SK-N-MC (cell line): ENCODE results near the gene C16orf95.

Experiments used
- DNase-seq: peaks from one replicate; pipeline ENCODE4 v3.0.0-alpha.2; 2011; ENCODE audit warnings: low read depth, low spot score
- H3K27ac ChIP-seq: fragments of 200-600 bp; sonication (generic); 2 replicates; pipeline ENCODE4 v1.5.1; 2016; ENCODE audit warnings: mixed run types
- H3K36me3 ChIP-seq: fragments of 200-600 bp; sonication (generic); 2 replicates; pipeline ENCODE4 v1.6.1; 2017; ENCODE audit warnings: antibody characterized with exemption, low read length, mixed read lengths; ENCODE audit not compliant: insufficient read depth
- H3K4me3 ChIP-seq: fragments of 200-600 bp; sonication (generic); 2 replicates; pipeline ENCODE4 v1.5.1; 2016
- H3K9ac ChIP-seq: fragments of 200-600 bp; sonication (generic); 2 replicates; pipeline ENCODE4 v1.8.0; 2017; ENCODE audit warnings: mixed run types, mixed read lengths; ENCODE audit not compliant: insufficient read length
- H3K9me3 ChIP-seq: fragments of 200-600 bp; sonication (generic); 2 replicates; pipeline ENCODE4 v1.6.1; 2017; ENCODE audit warnings: low read depth, mild to moderate bottlenecking, antibody characterized with exemption, low read length, moderate library complexity, mixed read lengths
- EZH2 ChIP-seq: fragments of 200-600 bp; sonication (generic); IDR thresholded peaks from one replicate; pipeline ENCODE4 v1.6.1; 2017; ENCODE audit warnings: antibody characterized with exemption
- FOXP2 ChIP-seq: optimal IDR thresholded peaks from 2 replicates; pipeline ENCODE3; 2011; ENCODE audit warnings: mild to moderate bottlenecking, moderate library complexity; ENCODE audit not compliant: insufficient read depth; ENCODE audit errors: extremely low read length, control extremely low read depth
- POLR2AphosphoS5 ChIP-seq: IDR thresholded peaks from 2 replicates; pipeline ENCODE4 v1.6.1; 2012; ENCODE audit warnings: mild to moderate bottlenecking, low read depth, low read length, borderline replicate concordance

C16orf95 gene

DNA sequence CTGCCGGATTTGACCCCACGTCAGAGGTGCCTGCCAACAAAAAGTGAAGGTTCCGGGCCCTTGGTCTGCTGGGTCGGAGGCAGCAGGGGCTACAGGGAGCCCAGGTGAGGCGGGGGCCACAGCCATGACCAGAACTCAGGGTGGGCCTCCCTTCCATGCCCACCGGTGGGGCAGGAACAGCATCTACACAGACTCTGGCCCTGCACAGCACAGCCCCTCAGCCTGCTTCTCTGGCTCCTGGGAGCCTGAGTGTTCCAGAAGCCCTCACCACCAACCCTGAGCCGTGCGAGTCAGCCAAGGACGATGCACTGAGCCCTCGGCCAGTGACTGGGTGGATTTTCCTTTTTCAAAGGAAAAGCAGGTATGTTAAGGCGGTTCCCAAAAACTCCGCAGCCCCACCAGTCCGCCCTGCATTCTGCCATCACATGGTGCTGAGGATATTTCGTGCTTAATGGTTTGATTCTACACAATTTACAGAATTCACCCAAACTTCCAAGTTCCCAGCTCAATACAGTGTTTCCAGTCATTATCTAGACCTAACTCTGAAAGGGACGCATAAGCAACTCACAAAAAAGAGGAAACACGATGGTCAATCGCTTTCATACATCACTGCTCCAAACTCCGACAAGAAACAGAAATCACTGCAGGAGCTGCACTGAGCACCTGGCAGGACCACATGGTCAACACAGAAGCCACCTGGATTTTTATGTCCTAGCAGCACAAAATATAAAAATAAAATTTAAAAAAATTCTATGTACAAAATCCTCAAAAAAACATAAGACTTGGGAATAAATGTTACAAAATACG is 19.4 kb upstream of the C16orf95 start:
- no peak overlapping the region for H3K27ac ChIP-seq
- no peak overlapping the region for H3K9ac ChIP-seq
- H3K9me3 ChIP-seq: no peaks in the 10 kb centered on the region
- H3K36me3 ChIP-seq: no peaks in the 10 kb centered on the region
- no peak overlapping the region for H3K4me3 ChIP-seq
- no peak for DNase-seq
- TF ChIP-seq POLR2AphosphoS5 (no peak), FOXP2 (no peak), EZH2 (no peak)

DNA sequence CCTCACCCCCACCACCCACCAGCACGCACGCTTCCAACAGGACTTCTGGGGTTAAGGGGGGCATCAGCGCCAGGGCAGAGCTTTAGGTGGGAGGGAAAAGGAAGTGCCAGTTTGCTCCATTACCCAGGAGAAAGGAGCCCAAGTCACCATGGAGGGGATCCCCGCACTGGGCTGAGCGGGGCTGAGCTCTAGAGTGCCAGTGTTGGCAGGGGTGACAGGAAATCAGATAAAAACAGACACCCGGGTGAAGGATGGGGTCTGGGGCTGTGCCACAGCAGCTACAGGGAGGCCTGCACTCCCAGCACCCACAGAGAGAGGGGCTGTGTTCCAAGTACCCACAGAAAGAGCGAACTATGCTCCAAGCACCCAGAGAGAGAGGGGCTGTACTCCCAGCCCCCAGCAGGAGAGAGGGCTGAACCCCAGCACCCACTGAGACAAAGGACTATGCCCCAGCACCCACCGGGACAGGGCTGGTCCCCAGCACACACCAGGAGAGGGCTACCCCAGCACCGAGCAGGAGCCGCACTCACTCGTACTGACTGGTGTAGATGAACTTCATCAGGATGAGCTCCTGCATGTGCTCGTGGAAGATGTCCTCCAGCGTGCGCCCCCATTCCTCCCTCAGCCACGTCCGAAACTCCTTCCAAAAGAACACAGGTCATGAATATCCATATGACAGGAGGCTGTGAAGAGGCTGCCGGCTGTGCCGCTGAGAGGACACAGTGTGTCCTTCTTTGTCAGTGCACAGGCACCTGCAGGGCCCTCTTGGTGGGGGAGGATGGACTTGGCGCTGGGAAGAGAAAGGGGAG is 18.6 kb upstream of the C16orf95 start:
- Histone ChIP-seq H3K4me3 (no peak overlapping the region), H3K36me3 (no peaks in the 10 kb centered on the region), H3K9me3 (no peaks in the 10 kb centered on the region), H3K9ac (no peak overlapping the region), H3K27ac (no peak overlapping the region)
- TF ChIP-seq FOXP2 (no peak), POLR2AphosphoS5 (no peak), EZH2 (no peak)
- no peak for DNase-seq

GRCh38 chr16:87334651-87335624 is 17.7 kb upstream of the C16orf95 start:
- TF ChIP-seq POLR2AphosphoS5 (no peak), FOXP2 (no peak), EZH2 (no peak)
- no peak for DNase-seq
- Histone ChIP-seq H3K27ac (no peak overlapping the region), H3K9ac (no peak overlapping the region), H3K36me3 (no peaks in the 10 kb centered on the region), H3K9me3 (no peaks in the 10 kb centered on the region), H3K4me3 (no peak overlapping the region)

DNA sequence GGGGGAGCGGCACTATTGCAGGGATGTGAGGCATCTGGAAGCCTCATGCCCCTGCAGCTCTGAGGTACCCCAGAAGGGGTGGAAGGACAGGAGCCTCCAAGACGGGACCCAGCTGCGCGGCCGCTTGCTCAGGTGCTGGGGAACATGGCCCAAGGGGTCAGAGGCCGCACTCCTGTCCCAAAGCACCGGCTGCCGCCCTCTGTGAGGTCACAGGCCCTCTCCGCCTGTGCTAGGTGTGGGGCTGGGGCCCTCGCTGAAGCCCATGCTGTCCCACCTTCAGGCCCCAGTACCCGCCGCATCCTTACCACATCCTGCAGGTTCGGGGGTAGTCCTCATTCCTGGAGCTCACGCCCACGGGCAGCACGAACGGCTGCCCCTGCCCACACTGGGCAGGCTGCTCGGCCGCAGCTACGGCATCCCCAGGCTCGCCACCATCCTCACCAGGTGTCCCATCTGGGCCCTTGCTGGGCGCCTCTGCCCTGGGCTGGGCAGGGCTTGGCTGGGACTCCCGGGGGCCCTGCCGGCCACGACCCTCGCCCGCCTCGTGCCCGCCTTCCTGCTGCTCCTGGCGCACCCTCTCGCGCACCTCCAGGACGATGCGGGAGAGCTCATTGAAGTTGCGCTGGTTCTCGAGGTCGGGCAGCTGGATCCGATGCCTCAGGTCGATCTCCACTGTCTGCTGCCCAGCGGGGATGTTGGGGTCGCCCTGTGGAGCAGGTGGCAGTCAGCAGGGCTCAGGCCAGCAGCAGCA is 16.6 kb upstream of the C16orf95 start:
- no peak overlapping the region for H3K9ac ChIP-seq
- TF ChIP-seq POLR2AphosphoS5 (no peak), EZH2 (no peak), FOXP2 (no peak)
- no peak overlapping the region for H3K4me3 ChIP-seq
- no peak overlapping the region for H3K27ac ChIP-seq
- DNase-seq: no peak
- no peaks in the 10 kb centered on the region for H3K9me3 ChIP-seq
- no peaks in the 10 kb centered on the region for H3K36me3 ChIP-seq

DNA sequence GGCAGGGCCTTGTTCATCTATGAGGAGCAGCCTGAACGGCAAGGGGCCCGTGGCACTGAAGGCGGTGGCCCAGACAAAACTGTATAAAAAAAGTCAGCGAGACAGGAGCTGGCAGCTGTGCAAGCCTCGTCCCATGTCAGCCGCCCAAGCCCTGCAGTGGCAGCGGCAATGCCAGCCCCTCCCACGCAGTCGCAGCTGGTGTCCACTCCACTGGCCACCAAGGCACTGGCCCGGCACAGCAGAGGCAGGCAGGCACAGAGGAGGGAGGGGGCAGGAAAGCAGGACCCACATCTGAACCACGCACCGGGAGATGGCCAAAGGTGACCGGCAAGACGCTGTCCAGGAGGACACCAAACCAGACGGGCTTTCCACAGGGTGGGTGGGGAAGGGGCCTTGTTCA is 15.9 kb upstream of the C16orf95 start:
- H3K9ac ChIP-seq: no peak overlapping the region
- H3K9me3 ChIP-seq: no peaks in the 10 kb centered on the region
- DNase-seq: no peak
- no peak overlapping the region for H3K27ac ChIP-seq
- no peak overlapping the region for H3K4me3 ChIP-seq
- TF ChIP-seq POLR2AphosphoS5: no peak
- no peak for TF ChIP-seq EZH2
- TF ChIP-seq FOXP2: no peak
- H3K36me3 ChIP-seq: no peaks in the 10 kb centered on the region

- Histone ChIP-seq H3K9me3 (no peaks in the 10 kb centered on the region), H3K27ac (no peak overlapping the region), H3K36me3 (no peaks in the 10 kb centered on the region), H3K4me3 (no peak overlapping the region), H3K9ac (no peak overlapping the region)
- DNase-seq: no peak
- TF ChIP-seq FOXP2 (no peak), EZH2 (no peak), POLR2AphosphoS5 (no peak)
These were observed 15.0 kb upstream of the C16orf95 start for GRCh38 chr16:87332150-87332549.

DNA sequence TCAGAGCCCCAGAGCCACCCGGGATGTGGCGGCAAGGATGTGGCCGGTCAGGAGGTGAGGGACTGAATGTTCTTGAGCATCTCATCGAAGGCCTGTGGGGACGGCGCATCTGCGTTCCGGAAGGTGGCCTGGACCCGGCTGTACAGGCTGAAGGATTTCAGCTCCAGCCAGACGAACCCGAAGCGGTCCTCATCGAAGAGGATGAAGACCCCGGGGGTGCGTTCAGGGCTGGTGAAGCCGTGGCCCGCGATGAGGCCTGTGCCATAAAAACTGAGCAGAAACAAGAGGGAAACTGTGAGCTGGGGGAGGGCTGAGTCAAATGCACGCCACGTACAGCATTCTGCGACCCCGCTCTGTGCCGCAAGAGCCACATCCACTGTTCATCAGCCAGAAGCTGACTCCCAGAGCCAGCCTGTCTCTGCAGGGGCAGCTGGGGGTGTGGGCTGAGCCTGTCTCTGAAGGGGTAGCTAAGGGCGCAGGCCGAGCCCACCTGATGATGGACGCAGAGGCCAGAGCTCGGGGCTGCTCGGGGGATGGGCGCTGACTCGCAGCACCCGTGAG is 14.1 kb upstream of the C16orf95 start:
- Histone ChIP-seq H3K27ac (no peak overlapping the region), H3K9ac (no peak overlapping the region), H3K4me3 (no peak overlapping the region), H3K36me3 (no peaks in the 10 kb centered on the region), H3K9me3 (no peaks in the 10 kb centered on the region)
- no peak for DNase-seq
- TF ChIP-seq POLR2AphosphoS5: no peak
- TF ChIP-seq EZH2: no peak
- no peak for TF ChIP-seq FOXP2
